CD4-positive, alpha-beta memory T cell (primary cell): ENCODE data around the gene PODXL. TPM values are rescaled to one million over a fixed set of nuclear protein-coding genes. Genes with fewer than 3 reads are reported as not detected.

Experiments used
- CTCF ChIA-PET: fragments of 350-600 bp; sonication (Branson Sonifier 250); formaldehyde crosslinking; loops from one replicate; lab custom pipeline; 2021; ENCODE audit warnings: inconsistent platforms; ENCODE audit not compliant: partially characterized antibody; lab: Charles Lee
- POLR2A ChIA-PET: fragments of 350-600 bp; sonication (Branson Sonifier 250); formaldehyde crosslinking; loops from one replicate; lab custom pipeline; 2021; ENCODE audit not compliant: partially characterized antibody; lab: Charles Lee
- DNase-seq, 5 donors: peaks; one replicate each; pipeline versions ENCODE4 v3.0.0 to v3.0.0-alpha.2; 2020 to 2022; ENCODE audit warnings: mixed read lengths in 1 of 5
- H3K27ac ChIP-seq: one replicate; pipeline ENCODE4 v1.7.0; 2013; ENCODE audit warnings: low read depth, low read length
- H3K27me3 ChIP-seq: 2 replicates; pipeline ENCODE4 v1.7.0; 2013; ENCODE audit warnings: mild to moderate bottlenecking, low read length, moderate library complexity; ENCODE audit not compliant: insufficient read depth
- H3K36me3 ChIP-seq: 2 replicates; pipeline ENCODE4 v1.7.0; 2013; ENCODE audit warnings: mild to moderate bottlenecking, low read length, moderate library complexity; ENCODE audit not compliant: insufficient read depth
- H3K4me1 ChIP-seq: 2 replicates; pipeline ENCODE4 v1.7.0; 2013; ENCODE audit warnings: mild to moderate bottlenecking, low read length, moderate library complexity; ENCODE audit not compliant: insufficient read depth
- H3K4me3 ChIP-seq, 2 donors: one replicate each; pipeline ENCODE4 v1.7.0; 2013; ENCODE audit warnings: low read length in 2 of 2, mild to moderate bottlenecking in 1 of 2
- H3K9me3 ChIP-seq, 2 donors: one replicate each; pipeline ENCODE4 v1.7.0; 2013; ENCODE audit warnings: low read length in 2 of 2, control low read depth in 1 of 2; ENCODE audit not compliant: control insufficient read depth in 1 of 2
- H3K27ac Mint-ChIP-seq, 7 donors: one replicate each; pipeline ENCODE4 v1.8.0; 2020 to 2021; ENCODE audit warnings: mixed read lengths in 7 of 7, mild to moderate bottlenecking in 6 of 7, inconsistent platforms in 3 of 7, moderate library complexity in 3 of 7
- H3K27me3 Mint-ChIP-seq, 2 donors: one replicate each; pipeline ENCODE4 v1.8.0; 2020 to 2021; ENCODE audit warnings: mixed read lengths in 2 of 2
- H3K36me3 Mint-ChIP-seq, 2 donors: one replicate each; pipeline ENCODE4 v1.8.0; 2020 to 2021; ENCODE audit warnings: mixed read lengths in 2 of 2, inconsistent platforms in 1 of 2, mild to moderate bottlenecking in 1 of 2
- H3K4me1 Mint-ChIP-seq, 4 donors: one replicate each; pipeline ENCODE4 v1.8.0; 2020 to 2021; ENCODE audit warnings: mixed read lengths in 4 of 4, mild to moderate bottlenecking in 1 of 4
- H3K4me3 Mint-ChIP-seq, 8 donors: one replicate each; pipeline ENCODE4 v1.8.0; 2020 to 2021; ENCODE audit warnings: mixed read lengths in 8 of 8, mild to moderate bottlenecking in 7 of 8, moderate library complexity in 6 of 8, inconsistent platforms in 3 of 8
- H3K9me3 Mint-ChIP-seq, 8 donors: one replicate each; pipeline ENCODE4 v1.8.0; 2020 to 2021; ENCODE audit warnings: mixed read lengths in 8 of 8, mild to moderate bottlenecking in 5 of 8, inconsistent platforms in 3 of 8, moderate library complexity in 1 of 8
- intact Hi-C: fragments of 100-400 bp; cut with micrococcal nuclease; formaldehyde crosslinking; loops from one replicate; pipeline ENCODE4 v1.15.1; 2023
- polyA plus RNA-seq, 2 donors: library from polyadenylated mRNA; unstranded; fragments of 300-500 nt; fragmentation: Illumina TruSeq; gene quantifications; one replicate each; pipeline ENCODE4 v1.2.3, GENCODE V29; 2021
- total RNA-seq, 2 experiments: library from RNA; stranded (reverse); gene quantifications; one replicate each; pipeline ENCODE4 v1.2.3, GENCODE V29; 2021

The PODXL gene
- total and polyA plus RNA-seq, 4 experiments from 2014 or later = 0.47 to 1.3 (median 1.2) TPM

DNA sequence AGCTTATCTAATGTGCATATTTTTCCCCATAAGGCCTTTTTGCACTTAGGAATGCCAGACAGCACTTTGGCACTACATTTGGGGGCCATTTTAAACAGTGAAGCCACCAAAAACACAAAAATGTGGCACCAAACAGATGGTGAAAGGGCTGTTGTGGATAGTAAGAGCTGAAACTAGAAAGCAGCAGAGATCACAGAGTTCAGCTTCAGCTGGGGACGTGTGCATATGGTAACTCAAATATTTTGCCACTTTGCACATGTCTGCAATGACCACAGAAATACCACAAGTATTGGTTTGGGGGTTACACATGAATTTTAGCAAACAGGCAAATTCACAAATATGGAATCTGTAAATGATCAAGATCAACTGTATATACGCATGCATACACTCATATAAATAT is 72.8 kb downstream of the PODXL start:
- peaks cover 5% of the 10 kb centered on the region for H3K36me3 ChIP-seq

DNA sequence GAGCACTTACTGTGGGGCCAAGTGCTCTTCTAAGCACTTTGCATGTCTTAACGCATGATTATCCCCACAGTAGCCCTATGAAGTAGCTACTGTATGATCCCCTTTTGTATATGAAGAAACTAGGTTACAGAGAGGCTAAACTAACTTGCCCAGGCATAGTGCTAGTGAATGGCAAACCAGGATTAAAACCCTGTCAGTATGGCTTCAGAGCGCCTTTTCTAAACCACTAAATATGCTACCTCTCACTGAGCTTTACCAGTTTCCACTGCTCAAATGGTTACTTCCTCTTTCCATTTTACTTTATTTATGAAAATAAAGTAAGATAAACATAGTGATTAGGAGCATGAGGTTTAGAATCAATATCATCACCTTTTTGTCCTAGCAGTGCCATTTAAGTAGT is 73.6 kb downstream of the PODXL start:
- Histone ChIP-seq H3K27ac (no peak overlapping the region), H3K9me3 (no peaks in the 10 kb centered on the region), H3K4me3 (no peak overlapping the region), H3K36me3 (peaks cover 5% of the 10 kb centered on the region), H3K27me3 (no peaks in the 10 kb centered on the region), H3K4me1 (no peaks in the 10 kb centered on the region)
- Mint-ChIP-seq H3K9me3 (no peaks in the 10 kb centered on the region), H3K27ac (no peak overlapping the region), H3K4me3 (no peak overlapping the region), H3K36me3 (peaks cover 12 to 29% of the 10 kb centered on the region in 2 donors), H3K4me1 (peaks cover 0 to 2% (median 0%) of the 10 kb centered on the region in 4 donors), H3K27me3 (no peaks in the 10 kb centered on the region)
- POLR2A ChIA-PET = no interaction called here
- intact Hi-C loops = no loop called here
- CTCF ChIA-PET = interaction anchor here (0.9 kb wide), 1 partner anchor 10 kb away, joined by 4 read pairs; no protein-coding TSS in a partner anchor
- DNase-seq = no peak

More for the DNA sequence above, 72.8 kb downstream of the PODXL start:
- Mint-ChIP-seq H3K4me1 (peaks cover 0 to 2% (median 0%) of the 10 kb centered on the region in 4 donors), H3K9me3 (no peaks in the 10 kb centered on the region), H3K27me3 (no peaks in the 10 kb centered on the region), H3K36me3 (peaks cover 11 to 29% of the 10 kb centered on the region in 2 donors), H3K27ac (no peak overlapping the region), H3K4me3 (no peak overlapping the region)
- intact Hi-C loops = no loop called here
- no peaks in the 10 kb centered on the region for H3K4me1 ChIP-seq
- no peak overlapping the region for H3K27ac ChIP-seq
- POLR2A ChIA-PET = no interaction called here
- CTCF ChIA-PET = no interaction called here
- no peaks in the 10 kb centered on the region for H3K9me3 ChIP-seq
- no peak for DNase-seq
- H3K27me3 ChIP-seq = no peaks in the 10 kb centered on the region
- no peak overlapping the region for H3K4me3 ChIP-seq

DNA sequence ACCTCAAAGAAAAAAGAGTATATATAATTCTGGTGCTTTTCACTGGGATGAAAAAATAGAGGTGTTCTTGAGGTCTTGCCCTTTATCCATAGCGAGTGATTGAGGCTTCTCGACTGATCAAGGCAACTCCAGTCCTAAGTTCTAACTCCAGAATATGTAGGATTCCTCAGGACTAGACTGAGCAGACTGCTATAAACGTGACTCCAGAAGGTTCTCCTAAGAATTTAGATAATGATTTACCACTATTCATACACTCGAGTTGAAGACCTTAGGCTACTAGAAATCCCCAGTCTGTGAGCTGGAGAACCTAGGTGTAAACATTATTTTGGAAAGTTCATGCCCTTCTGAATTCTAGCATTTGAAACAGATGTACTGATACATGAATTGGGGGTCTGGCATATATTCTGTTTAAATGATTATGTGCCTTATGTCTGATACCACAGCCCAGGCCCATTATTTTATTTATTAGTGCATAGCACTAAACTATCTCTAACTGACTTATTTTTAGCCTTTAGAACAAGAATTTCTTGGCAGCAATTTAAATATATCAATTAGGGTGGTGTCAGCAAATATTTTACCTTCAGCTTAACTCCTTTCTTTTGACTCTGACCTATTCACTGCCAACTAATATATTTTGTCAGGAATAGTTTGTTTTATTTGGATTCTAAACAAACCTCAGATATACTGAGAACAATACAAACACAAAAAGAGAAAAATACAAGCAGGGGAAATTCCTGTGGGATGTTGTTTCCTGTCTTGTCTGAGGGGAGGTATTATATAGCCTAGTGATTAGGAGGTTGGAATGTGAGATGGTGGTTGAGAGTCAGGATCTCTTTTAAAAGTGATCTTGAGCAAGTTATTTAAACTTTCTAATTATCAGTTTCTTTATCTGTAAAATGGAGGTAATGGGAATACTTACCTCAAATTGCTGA is 75.8 kb downstream of the PODXL start:
- ChIA-PET POLR2A (no interaction called here), CTCF (no interaction called here)
- H3K4me1 ChIP-seq = no peaks in the 10 kb centered on the region
- no peak overlapping the region for H3K4me3 ChIP-seq
- no peaks in the 10 kb centered on the region for H3K27me3 Mint-ChIP-seq
- H3K9me3 Mint-ChIP-seq = no peaks in the 10 kb centered on the region
- DNase-seq = no peak
- H3K36me3 ChIP-seq = no peaks in the 10 kb centered on the region
- intact Hi-C loops = no loop called here
- H3K27ac Mint-ChIP-seq = peak overlapping the region in 1 of 7 donors; percentile 48
- peaks cover 0 to 2% (median 0%) of the 10 kb centered on the region in 4 donors for H3K4me1 Mint-ChIP-seq
- no peaks in the 10 kb centered on the region for H3K9me3 ChIP-seq
- no peak overlapping the region for H3K27ac ChIP-seq
- peaks cover 10 to 35% of the 10 kb centered on the region in 2 donors for H3K36me3 Mint-ChIP-seq
- no peak overlapping the region for H3K4me3 Mint-ChIP-seq
- H3K27me3 ChIP-seq = no peaks in the 10 kb centered on the region

- ChIA-PET POLR2A (no interaction called here), CTCF (no interaction called here)
- Mint-ChIP-seq H3K4me3 (no peak overlapping the region), H3K4me1 (no peaks in the 10 kb centered on the region), H3K36me3 (peaks cover 35 to 44% of the 10 kb centered on the region in 2 donors), H3K9me3 (peaks cover 0 to 3% (median 0%) of the 10 kb centered on the region in 8 donors), H3K27ac (no peak overlapping the region), H3K27me3 (no peaks in the 10 kb centered on the region)
- intact Hi-C loops = no loop called here
- Histone ChIP-seq H3K9me3 (no peaks in the 10 kb centered on the region), H3K4me3 (no peak overlapping the region), H3K27ac (no peak overlapping the region), H3K36me3 (no peaks in the 10 kb centered on the region), H3K27me3 (no peaks in the 10 kb centered on the region), H3K4me1 (no peaks in the 10 kb centered on the region)
- DNase-seq = no peak
These were observed 79.7 kb downstream of the PODXL start for GRCh38 chr7:131476740-131477139.

GRCh38 chr7:131471250-131472004 is 85.0 kb downstream of the PODXL start:
- Histone ChIP-seq H3K27me3 (no peaks in the 10 kb centered on the region), H3K27ac (no peak overlapping the region), H3K9me3 (no peaks in the 10 kb centered on the region), H3K36me3 (peaks cover 37% of the 10 kb centered on the region), H3K4me1 (no peaks in the 10 kb centered on the region), H3K4me3 (no peak overlapping the region)
- DNase-seq = no peak
- H3K36me3 Mint-ChIP-seq = peaks cover 72 to 74% of the 10 kb centered on the region in 2 donors
- ChIA-PET CTCF (no interaction called here), POLR2A (no interaction called here)
- peaks cover 0 to 3% (median 0%) of the 10 kb centered on the region in 4 donors for H3K4me1 Mint-ChIP-seq
- peaks cover 0 to 3% (median 0%) of the 10 kb centered on the region in 8 donors for H3K9me3 Mint-ChIP-seq
- no peaks in the 10 kb centered on the region for H3K27me3 Mint-ChIP-seq
- no peak overlapping the region for H3K4me3 Mint-ChIP-seq
- intact Hi-C loops = no loop called here
- H3K27ac Mint-ChIP-seq = no peak overlapping the region

DNA sequence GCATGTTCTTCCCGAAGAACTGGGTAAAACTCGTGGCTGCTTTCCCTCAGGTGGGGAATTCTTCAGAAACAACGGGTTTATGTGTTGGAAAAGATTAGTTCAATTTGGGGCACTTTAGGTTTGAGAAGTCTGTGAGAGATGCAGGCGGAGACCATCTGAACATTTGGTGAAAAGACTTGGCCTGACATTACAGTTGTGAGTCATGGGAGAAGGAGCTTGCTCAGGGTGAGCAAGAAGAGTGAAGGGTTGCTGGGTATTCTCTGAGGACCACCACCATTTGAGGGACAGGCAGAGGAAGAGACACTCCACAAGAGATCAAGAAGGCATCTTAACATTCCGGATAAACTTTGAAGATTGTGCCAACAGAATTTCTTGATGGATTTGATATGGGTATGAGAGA is 88.6 kb downstream of the PODXL start:
- CTCF ChIA-PET = interaction anchor here (1.2 kb wide), 1 partner anchor 9 kb away, joined by 3 read pairs; no protein-coding TSS in a partner anchor
- H3K4me1 ChIP-seq = no peaks in the 10 kb centered on the region
- no peaks in the 10 kb centered on the region for H3K27me3 ChIP-seq
- no peaks in the 10 kb centered on the region for H3K9me3 ChIP-seq
- DNase-seq = no peak
- Mint-ChIP-seq H3K36me3 (peaks cover 67 to 79% of the 10 kb centered on the region in 2 donors), H3K27ac (no peak overlapping the region), H3K4me1 (peaks cover 0 to 3% (median 0%) of the 10 kb centered on the region in 4 donors), H3K4me3 (no peak overlapping the region), H3K27me3 (no peaks in the 10 kb centered on the region), H3K9me3 (no peaks in the 10 kb centered on the region)
- H3K36me3 ChIP-seq = peaks cover 52% of the 10 kb centered on the region
- POLR2A ChIA-PET = no interaction called here
- intact Hi-C loops = no loop called here
- no peak overlapping the region for H3K4me3 ChIP-seq
- H3K27ac ChIP-seq = no peak overlapping the region
